Measurements from ENCODE around the gene GRM3.

GRM3 gene

GRCh38 chr7:86648169-86648568 is 4.5 kb downstream of the GRM3 start:
- Histone ChIP-seq H3K9ac (no peak overlapping the region), H3K27me3 (ENCODE audit: insufficient read depth, low read depth) (no peaks in the 10 kb centered on the region), H3K4me2 (no peak overlapping the region), H3K79me2 (ENCODE audit: insufficient read depth, low read depth) (no peaks in the 10 kb centered on the region), H3K4me3 (IDR thresholded peaks at IDR 0.05; ENCODE audit: insufficient read depth, low read depth, low read length) (no peak overlapping the region), H4K20me1 (ENCODE audit: insufficient read depth) (no peaks in the 10 kb centered on the region), H3K27ac (no peak overlapping the region), H3K4me1 (ENCODE audit: low read depth, poor library complexity, severe bottlenecking) (no peaks in the 10 kb centered on the region), H2AFZ (ENCODE audit: low read depth) (no peak overlapping the region), H3K36me3 (ENCODE audit: insufficient read depth) (no peaks in the 10 kb centered on the region)
- TF ChIP-seq, protein P1, sequence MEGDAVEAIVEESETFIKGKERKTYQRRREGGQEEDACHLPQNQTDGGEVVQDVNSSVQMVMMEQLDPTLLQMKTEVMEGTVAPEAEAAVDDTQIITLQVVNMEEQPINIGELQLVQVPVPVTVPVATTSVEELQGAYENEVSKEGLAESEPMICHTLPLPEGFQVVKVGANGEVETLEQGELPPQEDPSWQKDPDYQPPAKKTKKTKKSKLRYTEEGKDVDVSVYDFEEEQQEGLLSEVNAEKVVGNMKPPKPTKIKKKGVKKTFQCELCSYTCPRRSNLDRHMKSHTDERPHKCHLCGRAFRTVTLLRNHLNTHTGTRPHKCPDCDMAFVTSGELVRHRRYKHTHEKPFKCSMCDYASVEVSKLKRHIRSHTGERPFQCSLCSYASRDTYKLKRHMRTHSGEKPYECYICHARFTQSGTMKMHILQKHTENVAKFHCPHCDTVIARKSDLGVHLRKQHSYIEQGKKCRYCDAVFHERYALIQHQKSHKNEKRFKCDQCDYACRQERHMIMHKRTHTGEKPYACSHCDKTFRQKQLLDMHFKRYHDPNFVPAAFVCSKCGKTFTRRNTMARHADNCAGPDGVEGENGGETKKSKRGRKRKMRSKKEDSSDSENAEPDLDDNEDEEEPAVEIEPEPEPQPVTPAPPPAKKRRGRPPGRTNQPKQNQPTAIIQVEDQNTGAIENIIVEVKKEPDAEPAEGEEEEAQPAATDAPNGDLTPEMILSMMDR (conservative IDR thresholded peaks at IDR 0.05; ENCODE audit: low read depth, low read length): no peak

DNA sequence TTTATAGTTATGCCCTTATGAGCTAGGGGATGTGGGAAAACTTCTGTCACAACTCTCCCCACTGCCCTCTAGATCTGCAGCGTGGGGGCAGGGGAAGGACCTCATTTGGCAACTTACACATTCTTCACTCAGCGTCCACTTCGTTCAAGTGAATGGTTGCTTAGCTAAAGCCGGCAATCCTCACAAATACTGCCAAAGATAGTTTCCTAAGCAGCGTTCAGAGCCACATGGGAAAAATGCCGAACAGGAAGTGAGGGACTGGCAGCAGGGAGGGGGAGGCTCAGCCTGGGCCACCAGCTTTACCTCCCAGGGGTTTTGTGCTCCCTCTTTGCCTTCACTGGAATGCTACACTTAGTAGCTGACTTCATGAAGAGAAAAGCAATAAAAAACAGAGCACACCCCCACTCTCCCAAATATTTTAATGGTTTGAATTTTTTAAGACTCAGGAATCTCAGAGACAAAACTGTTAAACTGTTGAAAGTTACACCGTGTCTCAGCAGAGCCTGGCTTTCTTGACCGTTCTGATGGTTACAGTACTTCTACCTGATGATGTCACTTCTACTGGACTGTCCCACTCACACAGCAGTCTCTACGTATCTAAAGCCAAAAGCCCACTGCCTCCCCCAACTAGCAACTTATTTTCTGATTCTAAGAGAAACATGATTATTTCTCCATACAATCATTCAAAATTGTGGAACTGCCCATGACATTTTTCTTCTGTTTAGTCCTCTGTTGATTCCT is 10.4 kb downstream of the GRM3 start:
- Histone ChIP-seq H3K4me3 (IDR thresholded peaks at IDR 0.05; ENCODE audit: insufficient read depth, low read depth, low read length) (no peak overlapping the region), H3K27ac (no peak overlapping the region), H3K36me3 (ENCODE audit: insufficient read depth) (no peaks in the 10 kb centered on the region), H2AFZ (ENCODE audit: low read depth) (no peak overlapping the region), H3K27me3 (ENCODE audit: insufficient read depth, low read depth) (no peaks in the 10 kb centered on the region), H3K9ac (no peak overlapping the region), H3K4me1 (ENCODE audit: low read depth, poor library complexity, severe bottlenecking) (no peaks in the 10 kb centered on the region), H3K4me2 (no peak overlapping the region), H4K20me1 (ENCODE audit: insufficient read depth) (no peaks in the 10 kb centered on the region), H3K79me2 (ENCODE audit: insufficient read depth, low read depth) (no peaks in the 10 kb centered on the region)
- TF ChIP-seq, protein P1 (conservative IDR thresholded peaks at IDR 0.05; ENCODE audit: low read depth, low read length): no peak

DNA sequence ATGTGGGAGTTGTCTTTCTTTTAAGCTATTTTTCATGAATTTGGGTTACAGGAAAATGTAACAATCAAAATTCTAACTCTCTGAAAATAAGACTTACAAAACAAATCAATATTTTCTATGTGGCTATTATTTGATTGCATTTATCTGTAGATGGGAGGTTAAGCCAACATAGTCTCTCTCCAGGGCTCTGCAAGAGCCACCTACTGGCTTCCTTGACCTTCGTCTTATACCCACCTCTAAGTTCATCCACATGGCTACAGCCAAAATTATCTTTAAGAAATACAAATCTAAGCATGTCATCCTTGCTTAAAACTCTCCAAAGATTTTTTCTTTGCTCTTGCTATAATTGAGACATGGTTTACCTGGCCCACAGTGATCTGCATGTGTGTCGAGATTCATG is 14.2 kb downstream of the GRM3 start:
- H3K4me3 ChIP-seq (IDR thresholded peaks at IDR 0.05; ENCODE audit: insufficient read depth, low read depth, low read length): no peak overlapping the region
- H4K20me1 ChIP-seq (ENCODE audit: insufficient read depth): no peaks in the 10 kb centered on the region
- no peaks in the 10 kb centered on the region for H3K36me3 ChIP-seq (ENCODE audit: insufficient read depth)
- no peak overlapping the region for H2AFZ ChIP-seq (ENCODE audit: low read depth)
- TF ChIP-seq, protein P1 (conservative IDR thresholded peaks at IDR 0.05; ENCODE audit: low read depth, low read length): no peak
- no peak overlapping the region for H3K9ac ChIP-seq
- H3K79me2 ChIP-seq (ENCODE audit: insufficient read depth, low read depth): no peaks in the 10 kb centered on the region
- no peaks in the 10 kb centered on the region for H3K27me3 ChIP-seq (ENCODE audit: insufficient read depth, low read depth)
- H3K4me2 ChIP-seq: no peak overlapping the region
- H3K27ac ChIP-seq: no peak overlapping the region
- no peaks in the 10 kb centered on the region for H3K4me1 ChIP-seq (ENCODE audit: low read depth, poor library complexity, severe bottlenecking)

- TF ChIP-seq, protein P1 (conservative IDR thresholded peaks at IDR 0.05; ENCODE audit: low read depth, low read length): no peak
Measured at GRCh38 chr7:86660950-86661462, 17.3 kb downstream of the GRM3 start.

More at GRCh38 chr7:86660950-86661462, 17.3 kb downstream of the GRM3 start:
- no peak overlapping the region for H2AFZ ChIP-seq (ENCODE audit: low read depth)
- H3K36me3 ChIP-seq (ENCODE audit: insufficient read depth): no peaks in the 10 kb centered on the region
- H3K4me1 ChIP-seq (ENCODE audit: low read depth, poor library complexity, severe bottlenecking): no peaks in the 10 kb centered on the region
- H3K27ac ChIP-seq: no peak overlapping the region
- no peaks in the 10 kb centered on the region for H4K20me1 ChIP-seq (ENCODE audit: insufficient read depth)
- H3K9ac ChIP-seq: no peak overlapping the region
- no peak overlapping the region for H3K4me3 ChIP-seq (IDR thresholded peaks at IDR 0.05; ENCODE audit: insufficient read depth, low read depth, low read length)
- H3K79me2 ChIP-seq (ENCODE audit: insufficient read depth, low read depth): no peaks in the 10 kb centered on the region
- no peaks in the 10 kb centered on the region for H3K27me3 ChIP-seq (ENCODE audit: insufficient read depth, low read depth)
- H3K4me2 ChIP-seq: no peak overlapping the region
